LNCAP (cell line): ENCODE measurements around the gene SIRPA.

Source experiments
- CTCF ChIP-seq: fragments of 450-650 bp; IDR thresholded peaks from 2 replicates; pipeline ENCODE4 v1.5.1; 2017; ENCODE audit warnings: mild to moderate bottlenecking

SIRPA gene

GRCh38 chr20:1870792-1871550 is 24.2 kb upstream of the SIRPA start:
- no peak for TF ChIP-seq CTCF

- no peak for TF ChIP-seq CTCF
These were observed 23.3 kb upstream of the SIRPA start for GRCh38 chr20:1871807-1872458.

- no peak for TF ChIP-seq CTCF
These were observed 22.6 kb upstream of the SIRPA start for GRCh38 chr20:1872459-1873097.

- TF ChIP-seq CTCF: no peak
These were observed 20.6 kb upstream of the SIRPA start for GRCh38 chr20:1874450-1875182.

- no peak for TF ChIP-seq CTCF
These were observed 20.0 kb upstream of the SIRPA start for GRCh38 chr20:1875183-1875554.

GRCh38 chr20:1875762-1876161 is 19.4 kb upstream of the SIRPA start:
- TF ChIP-seq CTCF: no peak

GRCh38 chr20:1876217-1876921 is 18.8 kb upstream of the SIRPA start:
- no peak for TF ChIP-seq CTCF
